Stimulated activated CD8-positive, alpha-beta memory T cell treated with anti-CD3 and anti-CD28 coated beads, Interleukin-2, amount 100 ng/mL, for 48 hours (primary cell): Measurements from ENCODE around the gene PC.

Source experiments
- DNase-seq, 2 donors: peaks; one replicate each; pipeline ENCODE4 v3.0.0-alpha.2; 2020; ENCODE audit warnings: low read depth in 2 of 2

Gene PC

DNA sequence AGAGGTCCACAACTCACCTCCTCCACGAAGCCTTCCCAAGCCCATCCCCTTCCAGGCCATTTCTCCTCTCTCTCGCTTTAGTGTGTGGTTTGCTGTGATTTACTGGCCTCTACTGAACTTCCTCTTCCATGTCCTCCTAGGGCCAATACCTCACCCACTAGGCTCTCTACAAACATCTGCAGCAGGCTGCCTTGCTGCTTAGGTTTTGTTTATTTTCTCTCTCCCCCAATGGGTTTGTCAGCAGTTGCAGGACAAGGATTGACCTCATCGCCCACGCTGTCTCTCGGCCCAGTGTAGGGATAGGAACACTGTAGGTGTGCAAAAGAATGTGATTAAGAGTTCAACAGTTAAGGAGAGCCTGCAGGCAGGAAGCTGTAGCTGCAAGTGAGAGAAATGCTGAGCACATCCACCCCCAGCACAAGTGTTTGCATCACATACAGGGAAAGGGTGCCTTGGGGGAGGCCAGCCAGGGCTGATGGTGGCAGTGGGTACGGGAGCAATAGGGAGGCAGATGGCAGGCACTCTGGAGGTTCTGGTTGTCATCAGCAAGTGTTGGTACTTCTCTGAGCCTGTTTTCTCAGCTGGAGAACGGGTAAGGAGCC, 1.4 kb downstream of the PC start:
- no peak for DNase-seq

DNA sequence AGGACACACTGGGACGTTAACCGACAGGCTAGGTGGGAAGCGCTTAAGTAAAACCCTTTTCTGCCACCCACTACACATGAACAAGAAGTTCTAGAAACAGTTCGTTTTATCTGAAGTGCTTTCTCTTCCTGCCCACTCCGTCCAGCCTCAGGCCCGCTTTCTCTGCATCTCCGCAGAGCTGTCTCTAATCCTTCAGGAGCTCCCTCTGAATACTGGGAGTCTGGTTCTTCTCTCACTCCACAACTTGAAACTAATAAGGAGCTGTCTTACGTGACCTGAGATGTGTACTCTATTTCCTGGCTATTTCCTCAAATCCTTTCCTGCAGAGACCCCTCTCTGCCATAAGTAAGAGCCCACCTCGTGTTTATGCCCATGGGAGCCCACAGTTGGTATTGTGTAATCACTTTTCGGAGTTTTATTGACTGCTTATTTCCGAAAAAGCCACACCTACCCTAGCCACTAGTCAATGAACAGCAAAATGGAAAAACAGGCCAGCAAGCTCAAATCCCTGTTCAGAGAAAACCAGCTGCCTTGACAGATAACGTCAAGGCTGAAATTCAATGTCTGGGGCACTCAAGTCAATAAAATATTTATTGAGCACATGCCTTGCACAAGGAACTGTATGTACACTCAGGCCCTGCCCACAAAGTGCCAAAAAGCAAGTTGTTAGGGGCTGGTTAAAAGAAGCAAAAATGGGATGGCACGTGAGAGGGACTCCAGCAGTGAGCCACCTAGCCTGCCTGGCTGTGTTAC, 4.9 kb downstream of the PC start:
- DNase-seq: no peak

DNA sequence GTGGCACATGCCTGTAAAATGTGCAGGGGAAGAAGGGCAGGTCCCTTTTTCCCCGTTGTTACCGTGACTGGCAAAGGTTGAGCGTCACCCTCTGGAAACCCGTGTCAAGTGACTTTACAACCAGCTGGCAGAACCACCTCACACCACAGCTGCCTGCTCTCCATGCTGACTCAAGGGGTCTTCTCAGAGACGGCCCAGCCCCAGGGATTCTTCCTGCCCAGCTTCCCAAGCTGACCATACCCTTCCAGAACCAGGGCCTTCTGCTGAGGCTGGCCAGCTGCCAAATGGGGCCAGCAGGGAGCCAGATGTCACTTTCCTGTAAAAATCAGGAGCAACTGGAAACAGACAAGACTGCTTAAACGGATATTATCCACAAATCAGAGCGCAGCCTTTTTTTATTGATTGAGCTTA, 6.3 kb downstream of the PC start:
- no peak for DNase-seq

DNA sequence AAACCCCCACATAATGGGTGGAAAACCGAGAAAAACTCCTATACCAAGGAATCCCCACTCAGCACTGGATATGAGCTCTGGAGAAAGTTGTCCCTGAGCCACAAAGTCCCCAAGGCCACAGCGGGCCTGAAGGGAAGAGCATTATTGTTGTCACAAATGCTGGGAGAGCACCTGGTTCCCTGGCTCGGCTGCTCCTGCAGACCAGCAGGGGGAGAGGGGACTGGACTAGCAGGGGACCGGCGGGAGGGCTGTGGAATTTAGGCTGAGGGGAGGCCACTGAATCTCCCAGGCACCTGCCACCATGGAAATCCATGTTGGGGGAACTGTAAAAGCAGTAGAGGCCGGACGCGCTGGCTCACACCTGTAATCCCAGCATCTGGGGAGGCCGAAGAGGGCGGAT, 7.0 kb downstream of the PC start:
- no peak for DNase-seq

DNA sequence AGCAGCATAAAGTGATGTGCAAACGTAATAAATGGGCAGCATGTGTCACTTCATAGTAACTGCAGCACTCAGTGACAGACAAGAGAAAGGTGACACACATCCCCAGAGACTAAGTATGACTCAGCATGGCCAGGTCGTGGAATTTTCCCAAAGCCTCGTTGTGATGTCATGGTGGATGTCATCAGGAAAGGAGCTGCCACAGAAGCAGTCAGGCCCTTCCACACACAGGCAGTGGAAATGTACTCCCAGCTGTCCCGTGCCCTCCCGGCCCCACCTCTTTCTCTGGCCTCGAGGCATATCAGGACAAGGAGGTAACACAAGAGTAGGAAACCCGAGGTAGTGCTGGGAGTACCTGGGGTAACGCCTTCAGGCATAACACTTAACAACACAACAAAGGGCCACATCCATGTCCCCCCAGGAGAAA, 8.1 kb downstream of the PC start:
- no peak for DNase-seq

DNA sequence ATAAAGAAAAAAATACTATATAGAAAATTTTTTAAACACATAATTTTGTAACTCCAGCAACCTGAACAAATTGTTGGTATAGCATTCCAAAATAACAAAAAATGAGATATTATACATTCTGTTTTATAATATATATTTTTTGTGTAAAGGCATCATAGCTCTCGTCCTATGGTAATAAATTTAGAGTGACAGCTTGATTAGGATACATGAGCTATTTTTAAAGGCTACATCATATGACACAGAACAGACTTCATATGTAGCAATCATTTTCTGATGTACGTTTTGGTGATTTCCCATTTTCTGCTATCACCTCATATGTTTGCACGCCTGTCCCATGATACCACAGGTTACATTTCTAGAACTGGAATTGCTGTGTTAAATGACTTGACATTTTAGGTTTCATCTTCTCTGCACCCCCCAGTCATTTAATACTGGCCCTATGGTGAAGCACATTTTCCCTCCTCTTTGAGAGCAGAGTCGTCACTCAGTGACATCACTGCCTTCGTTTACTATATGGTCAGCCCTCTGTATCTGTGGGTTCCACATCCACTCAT, 19.5 kb downstream of the PC start:
- DNase-seq: no peak

DNA sequence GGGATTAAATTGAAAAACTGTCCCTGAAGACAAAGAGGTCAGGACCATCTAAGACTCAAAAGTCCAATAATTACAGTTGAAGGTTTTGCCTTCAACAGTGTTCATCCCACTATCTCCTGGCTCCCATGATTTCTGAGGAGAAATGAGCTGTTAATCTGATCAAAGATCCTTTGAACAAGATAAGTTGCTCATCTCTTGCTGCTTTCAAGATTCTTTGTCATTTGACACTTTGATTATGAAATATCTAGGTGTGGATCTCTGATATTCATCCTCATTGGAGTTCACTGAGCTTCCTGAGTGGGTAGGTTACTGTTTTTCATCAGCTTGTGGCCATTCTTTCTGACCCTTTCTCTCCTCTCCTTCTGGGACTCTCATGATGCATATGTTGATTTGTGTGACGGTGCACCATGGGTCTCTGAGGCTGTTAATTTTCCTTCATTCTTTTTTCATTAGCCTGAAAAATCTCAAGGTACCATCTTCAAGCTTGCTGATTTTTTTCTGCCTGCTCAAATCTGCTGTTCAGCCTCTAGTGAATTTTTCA, 20.9 kb downstream of the PC start:
- no peak for DNase-seq

DNA sequence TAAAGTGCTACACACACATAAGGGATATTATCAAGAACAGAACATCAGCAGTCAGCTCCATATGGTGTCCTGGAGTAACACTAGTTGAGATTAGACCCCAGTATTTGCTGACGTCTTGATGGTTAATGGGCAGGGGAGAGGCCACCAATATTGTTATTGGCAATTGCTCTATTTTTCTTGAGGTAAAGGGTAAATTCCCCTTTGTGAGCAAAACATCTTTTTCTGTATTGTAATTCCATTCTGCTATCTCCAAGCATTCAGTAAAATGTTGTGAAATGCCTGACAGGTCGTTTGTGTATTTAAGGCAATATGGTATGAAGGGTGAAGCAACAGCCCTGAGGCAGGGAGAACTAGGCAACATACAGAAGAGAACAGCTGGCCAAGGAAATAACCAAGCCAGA, 21.9 kb downstream of the PC start:
- no peak for DNase-seq

DNA sequence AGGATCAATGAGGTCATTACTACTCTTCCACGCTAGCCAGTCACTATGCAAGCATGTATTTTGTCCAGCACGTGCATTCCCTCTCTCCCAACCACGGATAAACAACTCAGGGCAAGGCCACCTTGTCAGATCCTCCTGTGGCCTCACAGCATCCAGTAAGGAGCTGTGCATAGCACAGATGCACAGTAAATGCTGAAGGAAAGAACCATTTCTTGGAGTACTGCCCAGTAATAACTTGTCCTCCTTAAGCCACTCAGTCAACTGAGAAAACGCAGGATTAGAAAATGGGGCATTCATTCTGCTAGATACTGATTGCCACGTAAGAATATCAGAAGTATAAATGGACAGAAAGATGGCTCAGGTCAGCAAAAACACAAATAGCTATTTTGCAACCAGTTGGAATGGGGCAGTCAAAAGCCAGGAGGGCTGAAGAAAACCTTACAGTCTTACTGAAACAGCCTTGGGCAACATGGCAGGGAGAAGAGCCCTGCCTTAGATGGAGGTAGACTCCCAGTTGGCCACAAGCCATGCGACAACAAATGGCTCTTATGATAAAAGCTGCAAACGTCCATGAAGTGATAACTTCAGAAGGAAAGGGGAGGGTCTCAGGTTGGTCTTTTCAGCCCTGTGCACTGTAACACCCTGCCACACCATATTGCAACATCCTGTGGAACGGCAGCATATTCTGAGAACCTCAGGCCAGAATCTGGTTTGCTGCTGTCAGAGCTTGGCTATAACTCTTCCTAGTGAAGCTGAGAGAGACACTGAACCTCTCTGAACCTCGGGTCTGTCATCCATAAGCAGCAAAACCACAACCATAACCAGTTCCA, 23.0 kb downstream of the PC start:
- DNase-seq: no peak

DNA sequence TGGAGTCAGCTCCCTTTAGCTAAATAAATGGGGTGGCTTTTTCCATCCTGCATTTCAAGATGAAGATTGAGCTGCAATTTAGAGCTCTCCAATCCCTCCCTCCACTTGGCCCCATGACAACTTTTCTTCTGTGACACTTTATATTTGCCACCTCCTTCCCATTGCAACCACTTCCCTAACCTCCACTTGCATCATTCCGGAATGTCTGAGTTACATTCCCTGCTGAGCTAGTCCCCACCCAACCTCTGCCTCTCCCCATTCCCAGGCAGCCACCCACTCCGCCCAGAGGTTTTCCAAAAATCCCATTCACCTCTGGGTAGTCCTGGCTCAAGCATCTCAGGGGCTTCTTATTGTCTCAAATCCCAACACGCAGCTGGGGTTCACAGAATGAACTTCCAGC, 24.7 kb downstream of the PC start:
- no peak for DNase-seq

DNA sequence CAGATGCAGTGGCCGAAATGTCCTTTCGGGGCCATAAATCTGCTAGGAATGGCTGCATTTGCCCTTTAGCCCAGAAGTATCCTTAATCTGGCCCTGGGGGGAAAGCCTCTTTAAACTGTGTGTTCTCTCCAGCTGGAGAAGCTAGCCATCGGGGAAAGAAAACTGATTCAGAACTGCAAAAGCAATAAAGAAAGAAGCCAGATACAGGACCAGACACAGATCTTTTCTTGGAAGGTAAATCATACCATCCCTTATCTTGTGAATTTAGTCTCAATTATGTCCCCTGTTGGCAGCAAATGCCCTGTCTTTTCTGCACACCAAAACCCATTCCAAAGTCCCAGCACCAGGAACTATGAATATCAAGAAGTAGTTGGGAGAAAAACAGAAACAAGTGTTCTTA, 25.6 kb downstream of the PC start:
- no peak for DNase-seq

DNA sequence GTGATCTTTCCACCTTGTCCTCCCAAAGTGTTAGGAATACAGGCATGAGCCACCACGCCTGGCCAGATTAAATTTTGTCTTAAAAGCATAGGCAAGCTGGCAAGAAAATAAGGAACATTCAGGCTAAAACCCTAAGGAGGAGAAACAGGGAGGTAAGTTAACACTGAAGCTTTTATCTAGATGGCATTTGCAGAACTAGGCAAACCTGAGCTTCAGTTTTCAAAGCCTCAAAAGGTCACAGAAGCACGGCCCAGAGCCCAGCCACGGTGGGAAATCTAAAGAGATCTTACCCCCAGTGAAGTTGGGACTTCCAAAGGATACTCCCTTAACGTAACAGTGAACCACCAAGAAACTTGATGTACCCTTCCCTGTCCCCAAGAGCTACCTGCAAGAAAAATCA, 28.4 kb downstream of the PC start:
- DNase-seq: no peak

DNA sequence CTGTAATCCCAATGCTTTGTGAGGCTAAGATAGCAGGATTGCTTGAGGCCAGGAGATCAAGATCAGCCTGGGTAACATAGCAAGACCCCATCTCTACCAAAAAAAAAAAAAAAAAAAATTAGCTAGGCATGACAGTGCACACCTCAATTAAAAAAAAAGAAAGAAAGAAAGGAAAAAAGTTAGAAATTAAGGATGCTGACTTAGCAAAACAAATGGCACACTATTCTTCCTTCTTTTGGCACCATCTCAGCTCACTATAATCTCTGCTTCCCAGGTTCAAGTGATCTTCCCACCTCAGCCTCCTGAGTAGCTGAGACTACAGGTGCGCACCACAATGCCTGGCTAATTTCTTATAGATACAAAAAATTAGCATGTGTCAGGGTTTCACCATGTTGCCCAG, 33.9 kb downstream of the PC start:
- no peak for DNase-seq

DNA sequence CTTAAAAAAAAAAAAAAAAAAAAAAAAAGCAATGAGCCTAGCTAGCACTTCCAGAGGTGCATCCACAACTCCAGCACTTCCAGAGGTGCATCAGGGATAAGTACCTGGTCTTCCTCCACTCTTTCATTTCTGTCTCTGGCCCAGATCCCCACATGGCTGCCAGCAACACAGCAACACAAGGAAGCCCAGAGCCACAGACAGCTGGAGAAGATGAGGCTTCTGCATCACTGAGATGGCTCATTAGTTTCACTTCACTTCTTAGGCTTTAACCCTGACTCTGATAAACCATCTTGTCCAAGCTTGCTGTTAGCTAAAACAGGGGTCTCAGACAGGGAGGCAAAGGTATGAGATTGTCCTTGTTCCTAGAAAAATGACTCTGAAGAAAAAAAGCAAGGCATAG, 35.6 kb downstream of the PC start:
- no peak for DNase-seq

DNA sequence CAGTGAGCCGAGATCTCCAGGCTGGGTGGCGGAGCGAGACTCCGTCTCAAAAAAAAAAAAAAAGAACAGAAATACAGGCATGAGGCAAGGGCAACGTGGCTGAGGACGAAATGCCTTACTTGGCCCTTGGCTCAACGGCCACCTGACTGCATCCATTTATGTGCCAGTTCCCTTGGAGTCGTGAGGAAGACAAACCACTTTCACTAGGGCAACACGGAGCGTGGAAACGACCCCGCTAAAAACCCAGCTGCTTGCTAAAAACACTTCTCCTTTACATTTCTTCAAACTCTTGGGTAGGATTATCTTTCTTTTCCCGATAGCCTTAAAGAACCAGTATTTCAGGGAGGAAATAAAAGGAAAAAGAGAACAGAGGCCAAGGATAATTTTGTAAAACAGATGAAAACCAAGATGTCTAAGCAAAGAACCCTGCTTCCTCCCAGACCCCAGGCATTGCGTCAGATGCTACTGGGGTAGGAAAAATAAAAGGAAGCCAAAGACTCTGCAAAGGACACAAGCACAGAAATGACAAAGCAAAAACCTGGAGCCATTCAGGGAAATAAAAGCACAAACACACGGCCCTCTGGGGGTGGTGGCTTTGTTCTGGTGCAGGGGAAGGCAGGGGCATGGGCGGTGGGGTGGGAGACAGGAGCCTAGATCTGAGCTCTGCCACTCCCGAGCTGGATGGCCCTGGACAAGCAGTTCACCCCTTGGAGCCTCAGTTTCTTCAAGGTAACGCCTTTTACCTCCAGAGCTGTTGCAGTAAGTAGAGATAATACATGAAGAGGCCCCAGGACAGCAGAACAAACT, 37.0 kb downstream of the PC start:
- no peak for DNase-seq

DNA sequence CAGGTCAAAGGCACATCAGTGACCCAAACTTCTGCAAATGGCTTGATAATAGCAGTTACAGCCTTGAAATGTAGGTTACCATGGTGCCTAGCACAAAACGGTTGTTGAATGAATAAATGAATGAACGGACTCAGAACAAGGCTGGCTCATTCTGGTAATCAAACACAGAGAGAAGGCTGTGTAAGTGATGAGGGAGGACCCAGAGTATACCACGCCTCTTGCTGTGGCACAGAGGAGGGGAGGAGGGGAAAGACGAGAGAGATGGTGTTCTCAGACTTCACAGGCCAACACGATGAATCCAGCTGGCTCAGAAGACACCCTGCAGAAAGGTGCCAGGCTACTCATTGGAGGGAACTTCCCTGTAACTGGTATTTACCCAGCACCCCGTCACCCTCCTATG, 38.3 kb downstream of the PC start:
- no peak for DNase-seq

DNA sequence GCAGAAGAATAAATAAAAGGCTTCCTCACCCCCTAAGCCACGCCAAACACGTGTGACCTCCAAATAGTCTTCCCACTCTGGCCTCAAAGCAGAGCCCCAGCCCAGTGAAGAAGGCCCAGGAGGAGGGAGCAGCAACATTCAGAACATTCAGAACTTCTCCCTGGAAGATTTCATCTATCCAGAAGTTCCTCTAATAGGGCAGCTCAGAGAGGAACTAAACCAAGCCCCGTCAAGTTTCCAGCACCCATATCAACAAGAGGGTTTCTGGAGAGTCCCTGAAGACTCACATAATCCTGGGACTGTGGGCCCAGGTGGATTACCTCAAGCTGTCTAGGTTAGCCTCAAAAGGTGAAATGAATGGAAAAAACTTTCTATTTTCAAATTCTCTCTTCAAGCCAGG, 39.4 kb downstream of the PC start:
- no peak for DNase-seq

DNA sequence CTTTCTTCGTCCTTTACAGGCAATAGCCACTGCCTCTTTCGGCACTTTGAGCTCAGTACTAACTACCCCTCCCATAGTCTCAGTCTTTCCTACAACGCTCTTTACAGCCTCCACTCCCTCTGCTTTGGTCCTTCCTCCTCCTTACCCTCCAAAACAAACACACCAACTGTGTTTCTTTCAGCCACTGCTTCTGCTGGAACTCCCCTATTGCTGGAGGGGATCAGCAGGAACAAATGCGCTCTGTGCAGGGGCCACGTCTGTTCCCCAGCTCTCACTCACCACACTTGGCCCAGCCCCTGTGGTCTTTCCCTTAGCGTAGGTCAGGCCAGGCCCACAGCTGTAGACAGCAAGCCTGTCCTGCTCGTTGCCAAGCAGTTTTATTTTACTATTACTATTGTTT, 42.3 kb downstream of the PC start:
- no peak for DNase-seq

DNA sequence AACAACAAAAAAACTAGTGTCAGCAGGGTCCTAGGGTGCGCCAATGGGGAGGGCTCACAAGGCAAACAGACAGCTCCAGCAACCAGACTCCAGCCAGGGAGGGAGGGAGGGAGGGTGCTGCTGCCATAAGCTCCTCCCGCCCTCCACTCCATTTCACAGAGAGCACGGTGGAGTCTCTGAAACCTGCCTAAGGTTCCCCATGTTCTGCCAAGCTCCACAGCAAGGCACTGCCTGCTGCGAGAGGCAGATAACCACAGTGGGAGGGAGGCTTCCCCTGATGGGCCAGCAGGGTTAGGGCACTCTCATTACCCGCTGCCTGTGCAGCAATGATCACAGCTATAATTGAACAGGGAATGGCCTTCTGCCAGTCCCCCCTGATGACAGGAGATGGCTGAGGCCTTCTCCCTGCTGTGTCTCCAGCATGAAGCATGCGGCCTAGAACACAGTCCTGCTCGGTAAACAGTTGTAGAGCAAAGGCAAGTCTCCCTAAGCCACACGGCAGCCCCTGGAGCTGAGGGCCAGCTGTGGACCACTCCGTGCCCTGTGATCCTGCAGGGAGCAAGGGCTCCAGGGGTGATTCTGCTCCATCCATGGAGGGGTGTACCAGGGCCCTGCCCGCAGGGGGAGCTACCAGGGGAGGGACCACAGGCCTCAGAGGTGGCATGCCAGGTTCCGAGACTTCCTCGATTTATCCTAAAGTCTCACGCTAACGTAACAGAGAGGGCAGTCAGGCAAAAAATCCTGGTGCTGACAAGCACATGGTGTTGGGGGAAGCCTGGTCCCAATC, 42.9 kb downstream of the PC start:
- no peak for DNase-seq

DNA sequence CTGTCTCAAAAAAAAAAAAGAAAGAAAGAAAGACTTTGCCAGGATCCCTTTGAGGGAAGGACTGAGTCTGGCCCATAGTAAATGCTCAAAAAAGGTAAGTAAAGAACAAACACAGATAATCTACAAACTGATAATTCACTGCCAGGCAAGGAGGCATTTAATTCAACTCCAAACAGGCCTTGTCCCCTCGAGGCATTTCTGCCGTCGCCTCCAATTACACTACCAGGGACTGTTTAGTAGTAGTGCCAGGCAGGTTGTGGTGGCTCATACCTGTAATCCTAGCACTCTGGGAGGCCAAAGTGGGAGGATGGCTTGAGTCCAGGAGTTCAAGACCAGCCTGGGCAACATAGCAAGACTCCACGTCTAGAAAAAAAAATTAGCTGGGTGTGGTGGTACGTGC, 43.7 kb downstream of the PC start:
- no peak for DNase-seq

DNA sequence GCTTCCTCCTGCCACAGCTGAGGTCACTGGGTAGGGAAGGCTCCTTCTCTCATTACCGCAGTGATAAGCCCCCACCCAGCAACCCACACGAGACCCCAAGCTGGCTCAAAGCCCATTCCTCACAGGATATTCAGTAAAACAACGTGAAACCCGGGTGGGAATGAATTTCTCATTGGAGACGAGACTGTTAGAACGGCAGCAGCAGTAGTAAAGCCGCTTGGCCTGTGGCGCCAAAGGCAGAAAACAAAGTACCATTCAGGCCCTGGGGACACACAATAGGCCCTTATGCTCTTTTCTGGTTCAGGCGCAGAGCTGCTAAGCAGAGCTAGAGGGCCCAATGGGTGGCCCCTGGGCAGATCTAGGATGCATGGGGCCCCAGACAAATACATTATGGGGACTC, 45.3 kb downstream of the PC start:
- no peak for DNase-seq
